Measurements from ENCODE around the gene HSF2BP. TPM values are rescaled to one million over a fixed set of nuclear protein-coding genes. Genes with fewer than 3 reads are reported as not detected.
"Not testable (repeated sequence)": the region's sequence is repeated elsewhere in the genome, so short reads cannot be mapped to it uniquely, and the experiment has no call there.

Gene HSF2BP
- total RNA-seq, 2 donors from 2014 or later: 1.3 to 1.9 TPM

DNA sequence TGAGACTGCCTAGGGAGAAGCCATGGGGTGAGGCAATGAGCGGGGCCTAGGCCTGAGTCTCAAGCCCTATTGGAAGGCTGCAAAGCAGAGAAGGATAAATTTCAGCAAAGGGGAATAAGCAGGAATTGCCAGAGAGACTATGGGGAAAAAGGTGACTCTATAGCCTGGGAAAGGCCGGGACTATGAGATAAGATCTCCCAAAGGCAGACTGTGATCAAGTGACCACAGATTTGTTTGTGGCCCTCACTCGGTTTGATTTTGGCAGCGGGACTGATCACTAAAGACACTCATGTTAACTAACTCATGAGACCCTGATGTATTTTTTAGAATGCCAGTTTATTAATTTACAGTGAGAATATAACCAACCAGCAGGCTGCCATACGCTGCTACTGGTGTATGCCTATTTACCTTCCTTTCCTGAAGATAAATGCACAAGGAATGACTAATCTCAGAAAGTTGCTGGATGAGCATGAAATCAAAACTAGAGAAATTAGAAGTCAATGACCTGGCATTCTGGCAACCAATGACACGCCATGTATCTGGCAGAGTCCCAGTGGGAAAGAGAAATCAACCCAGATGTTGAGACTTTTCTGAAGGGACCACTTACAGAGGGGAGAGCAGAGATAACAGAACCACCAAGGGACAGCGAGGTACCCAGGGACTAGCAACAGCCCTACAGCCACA, 4.3 kb downstream of the HSF2BP start:
- peak overlapping the region; percentile 49 for H3K27ac Mint-ChIP-seq

DNA sequence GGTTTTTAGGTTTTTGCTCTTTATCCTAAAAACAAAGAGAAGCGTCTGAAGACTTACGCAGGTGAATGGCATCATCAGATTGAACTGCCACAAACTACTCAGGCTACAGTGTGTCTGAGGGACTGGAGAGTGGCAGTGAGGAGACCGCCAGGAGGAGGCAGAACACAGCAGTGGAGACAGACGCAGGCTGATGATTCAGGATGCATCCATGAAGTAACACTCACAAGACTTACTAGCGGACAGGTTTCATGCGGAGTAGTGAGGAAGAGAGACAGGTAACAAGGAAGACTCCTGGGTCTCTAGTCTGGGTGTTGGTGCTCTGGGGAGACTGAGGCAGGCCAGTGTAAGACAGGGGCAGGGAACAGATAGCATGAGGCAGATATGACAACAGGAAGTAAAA, 5.7 kb downstream of the HSF2BP start:
- Mint-ChIP-seq H3K27me3 (ENCODE audit: low read depth) (no peaks in the 10 kb centered on the region), H3K9me3 (no peaks in the 10 kb centered on the region), H3K36me3 (ENCODE audit: insufficient read depth in 2 of 2) (no peaks in the 10 kb centered on the region), H3K4me3 (no peak overlapping the region), H3K27ac (no peak overlapping the region), H3K4me1 (ENCODE audit: low read depth) (peaks cover 5% of the 10 kb centered on the region)
- ATAC-seq (replicated peaks in 1 of 2): no peak
- DNase-seq: no peak

More for the DNA sequence above, 4.3 kb downstream of the HSF2BP start:
- no peaks in the 10 kb centered on the region for H3K27me3 Mint-ChIP-seq (ENCODE audit: low read depth)
- no peak for ATAC-seq (replicated peaks in 1 of 2)
- peaks cover 11% of the 10 kb centered on the region for H3K4me1 Mint-ChIP-seq (ENCODE audit: low read depth)
- no peaks in the 10 kb centered on the region for H3K9me3 Mint-ChIP-seq
- no peak overlapping the region for H3K4me3 Mint-ChIP-seq
- no peak for DNase-seq
- peaks cover 0 to 2% of the 10 kb centered on the region in 2 donors for H3K36me3 Mint-ChIP-seq (ENCODE audit: insufficient read depth in 2 of 2)

DNA sequence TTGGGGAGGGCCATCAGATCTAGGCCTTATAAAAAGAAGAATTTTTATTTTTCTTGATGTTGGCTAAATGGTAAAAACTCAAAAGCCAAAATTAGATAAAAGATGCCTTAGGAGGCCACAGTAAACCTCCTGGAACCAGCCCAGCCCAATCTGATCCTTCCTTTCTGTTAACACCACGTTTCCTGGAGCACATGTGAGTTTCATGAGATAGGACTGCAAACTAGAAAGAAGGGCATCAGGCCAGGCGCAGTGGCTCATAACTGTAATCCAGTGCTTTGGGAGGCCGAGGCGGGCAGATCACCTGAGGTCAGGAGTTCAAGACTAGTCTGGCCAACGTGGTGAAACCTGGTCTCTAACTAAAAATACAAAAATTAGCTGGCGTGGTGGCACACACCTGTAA, 6.7 kb downstream of the HSF2BP start:
- no peak for DNase-seq
- Mint-ChIP-seq H3K4me1 (ENCODE audit: low read depth) (peaks cover 5% of the 10 kb centered on the region), H3K4me3 (no peak overlapping the region), H3K27me3 (ENCODE audit: low read depth) (no peaks in the 10 kb centered on the region), H3K27ac (no peak overlapping the region), H3K36me3 (ENCODE audit: insufficient read depth in 2 of 2) (no peaks in the 10 kb centered on the region), H3K9me3 (no peaks in the 10 kb centered on the region)
- no peak for ATAC-seq (replicated peaks in 1 of 2)

DNA sequence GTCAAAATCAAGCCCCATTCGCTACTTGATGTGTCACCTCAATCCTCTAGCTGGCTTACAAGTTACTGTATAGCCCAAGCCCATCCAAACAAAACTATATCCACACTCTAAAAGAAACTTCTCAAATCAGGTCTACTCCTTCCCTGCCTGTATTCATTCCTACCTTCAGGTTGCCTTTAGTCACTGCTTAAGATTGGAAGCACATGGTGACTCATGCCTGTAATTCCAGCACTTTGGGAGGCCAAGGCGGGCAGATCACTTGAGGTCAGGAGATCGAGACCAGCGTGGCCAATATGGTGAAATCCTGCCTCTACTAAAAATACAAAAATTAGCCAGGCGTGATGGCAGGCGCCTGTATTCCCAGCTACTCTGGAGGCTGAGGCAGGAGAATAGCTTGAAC, 7.4 kb downstream of the HSF2BP start:
- H3K4me3 Mint-ChIP-seq; H3K27me3 Mint-ChIP-seq (ENCODE audit: low read depth); DNase-seq; ATAC-seq (replicated peaks in 1 of 2); H3K4me1 Mint-ChIP-seq (ENCODE audit: low read depth); H3K9me3 Mint-ChIP-seq; H3K36me3 Mint-ChIP-seq (ENCODE audit: insufficient read depth in 2 of 2); H3K27ac Mint-ChIP-seq: not testable (repeated sequence)

DNA sequence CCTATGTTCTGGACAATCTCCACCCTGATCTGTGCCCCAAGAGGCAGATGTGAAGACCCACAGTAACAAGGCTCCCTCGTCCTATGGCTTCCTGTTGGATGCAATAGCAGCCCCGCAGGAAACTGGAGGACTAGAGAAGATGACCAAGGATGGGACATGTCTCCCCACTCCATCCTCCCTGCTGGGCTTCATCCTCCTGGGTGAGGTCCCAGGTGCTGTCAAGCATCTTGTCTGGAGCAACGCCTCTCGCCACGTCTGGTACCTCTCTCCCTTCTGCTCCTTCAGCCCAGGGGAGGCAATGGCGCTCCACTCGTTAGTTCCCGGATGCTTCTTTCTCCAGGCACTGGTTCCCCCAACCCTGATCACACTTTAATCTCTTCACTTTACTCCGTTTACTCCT, 11.1 kb downstream of the HSF2BP start:
- peaks cover 25% of the 10 kb centered on the region for H3K4me1 Mint-ChIP-seq (ENCODE audit: low read depth)
- ATAC-seq (replicated peaks in 1 of 2): no peak
- no peaks in the 10 kb centered on the region for H3K36me3 Mint-ChIP-seq (ENCODE audit: insufficient read depth in 2 of 2)
- H3K27ac Mint-ChIP-seq: no peak overlapping the region
- H3K4me3 Mint-ChIP-seq: no peak overlapping the region
- no peaks in the 10 kb centered on the region for H3K9me3 Mint-ChIP-seq
- no peaks in the 10 kb centered on the region for H3K27me3 Mint-ChIP-seq (ENCODE audit: low read depth)
- no peak for DNase-seq

DNA sequence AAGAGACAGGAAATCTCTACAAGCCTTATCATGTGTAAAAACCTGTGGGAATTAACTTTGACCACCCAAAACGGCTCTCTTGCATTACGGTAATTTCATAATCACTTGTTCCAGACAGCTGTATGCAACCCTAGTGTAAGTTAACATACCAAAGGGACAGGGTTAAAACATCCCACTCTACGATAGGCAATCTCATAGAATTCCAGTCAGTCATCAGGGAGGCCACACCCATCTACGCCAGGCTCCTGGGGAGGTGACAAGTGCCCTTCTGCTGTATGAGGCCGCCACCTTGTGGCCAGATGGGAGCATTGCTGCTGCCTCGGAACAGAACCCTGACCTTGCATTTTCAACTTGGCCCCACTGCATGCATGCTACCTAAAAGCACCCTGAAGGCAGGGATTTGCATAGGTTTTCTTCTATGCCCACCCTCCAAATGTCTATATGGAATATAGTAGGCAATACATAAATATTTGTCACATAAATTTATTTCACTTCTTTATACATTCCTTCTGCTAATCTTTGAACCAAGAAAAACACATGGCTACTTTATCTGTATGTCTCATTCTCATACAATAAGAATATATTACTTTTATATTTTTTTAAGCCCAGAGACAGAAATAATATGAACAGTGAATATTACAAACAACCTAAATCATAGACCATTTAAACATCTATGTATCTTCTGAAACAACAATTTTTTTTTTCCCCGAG, 12.6 kb downstream of the HSF2BP start:
- Mint-ChIP-seq H3K4me1 (ENCODE audit: low read depth) (peaks cover 25% of the 10 kb centered on the region), H3K4me3 (peak overlapping the region; percentile 51 to 73), H3K27ac (no peak overlapping the region), H3K36me3 (ENCODE audit: insufficient read depth in 2 of 2) (no peaks in the 10 kb centered on the region), H3K27me3 (ENCODE audit: low read depth) (no peaks in the 10 kb centered on the region), H3K9me3 (no peaks in the 10 kb centered on the region)
- DNase-seq (peak; percentile 86 to 87), ATAC-seq (replicated peaks in 1 of 2) (peak; percentile 99)

DNA sequence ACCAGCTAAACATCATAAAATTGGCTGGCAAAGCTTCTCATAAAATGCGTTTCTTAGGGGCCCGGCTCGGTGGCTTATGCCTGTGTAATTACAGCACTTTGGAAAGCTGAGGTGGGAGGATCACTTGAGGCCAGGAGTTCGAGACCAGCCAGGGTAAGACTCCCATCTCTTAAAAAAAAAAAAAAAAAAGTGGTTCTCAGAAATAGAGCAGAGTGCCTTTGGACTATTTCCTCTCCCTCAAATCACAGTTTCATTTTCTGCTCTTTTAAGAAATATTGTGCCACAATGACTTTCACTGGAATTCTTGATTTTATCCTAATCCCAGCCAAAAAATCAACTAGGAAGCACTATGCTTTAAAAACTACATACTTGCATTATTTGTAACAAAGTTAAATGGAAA, 13.3 kb downstream of the HSF2BP start:
- no peaks in the 10 kb centered on the region for H3K27me3 Mint-ChIP-seq (ENCODE audit: low read depth)
- DNase-seq (no peak), ATAC-seq (replicated peaks in 1 of 2) (no peak)
- peaks cover 25% of the 10 kb centered on the region for H3K4me1 Mint-ChIP-seq (ENCODE audit: low read depth)
- H3K27ac Mint-ChIP-seq: no peak overlapping the region
- no peaks in the 10 kb centered on the region for H3K36me3 Mint-ChIP-seq (ENCODE audit: insufficient read depth in 2 of 2)
- peak overlapping the region; percentile 51 to 73 for H3K4me3 Mint-ChIP-seq
- no peaks in the 10 kb centered on the region for H3K9me3 Mint-ChIP-seq

DNA sequence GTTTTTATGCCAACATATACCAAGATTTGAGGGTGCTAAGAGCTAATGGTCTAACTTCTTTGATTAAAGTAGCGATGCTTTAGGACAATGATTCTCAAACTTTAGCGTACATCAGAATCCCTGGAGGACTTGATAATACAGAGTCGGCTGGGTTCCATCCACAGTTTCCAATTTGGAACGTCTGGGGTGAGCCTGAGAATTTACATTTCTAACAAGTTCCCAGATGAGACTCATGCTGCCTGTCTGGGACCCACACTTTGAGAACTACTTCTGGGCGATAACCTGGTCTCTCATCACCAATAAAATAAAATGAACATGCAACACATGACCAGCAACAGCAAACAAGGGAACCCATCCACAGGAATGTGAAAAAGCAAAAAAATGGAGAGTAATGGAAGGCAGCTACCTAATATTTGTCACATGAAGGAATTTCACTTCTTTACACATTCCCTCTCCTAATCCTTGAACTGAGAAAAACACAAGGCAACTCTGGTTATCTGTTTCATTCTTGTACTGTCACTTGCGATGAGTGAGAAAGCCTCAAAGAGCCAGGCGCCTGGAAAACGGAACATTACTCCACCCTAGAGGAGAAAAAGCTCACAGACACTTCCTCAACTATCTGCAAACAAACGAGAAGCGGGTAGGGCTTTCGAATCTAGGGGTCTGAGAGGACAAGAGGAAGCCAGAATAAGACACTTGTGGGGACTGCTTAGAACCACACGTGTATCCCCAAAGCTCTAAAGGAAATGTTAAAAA, 14.0 kb downstream of the HSF2BP start:
- Mint-ChIP-seq H3K4me1 (ENCODE audit: low read depth) (peaks cover 25% of the 10 kb centered on the region), H3K27ac (no peak overlapping the region), H3K4me3 (peak overlapping the region; percentile 3 to 70), H3K9me3 (no peaks in the 10 kb centered on the region), H3K36me3 (ENCODE audit: insufficient read depth in 2 of 2) (no peaks in the 10 kb centered on the region), H3K27me3 (ENCODE audit: low read depth) (no peaks in the 10 kb centered on the region)
- no peak for DNase-seq
- ATAC-seq (replicated peaks in 1 of 2): peak in 1 of 2 donors; percentile 39

DNA sequence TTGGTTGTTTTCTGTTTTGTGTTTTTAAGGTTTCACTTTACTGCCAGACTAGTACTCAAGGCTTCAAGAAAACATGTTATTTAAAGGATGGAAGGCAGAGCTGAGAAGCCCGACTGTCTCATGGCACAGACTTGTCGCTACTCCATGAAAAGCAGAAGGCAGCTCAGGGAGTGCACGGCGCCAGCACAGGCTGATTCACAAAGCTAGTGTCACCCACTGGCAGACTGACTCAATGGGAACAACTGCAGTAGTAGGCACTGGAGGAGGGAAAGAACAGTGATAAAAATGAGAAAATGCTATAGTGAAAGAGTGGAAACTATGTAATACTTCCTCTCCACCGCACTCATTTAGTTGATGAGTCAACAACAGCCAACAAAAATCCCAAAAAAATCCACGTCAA, 14.7 kb downstream of the HSF2BP start:
- DNase-seq (no peak), ATAC-seq (replicated peaks in 1 of 2) (no peak)
- Mint-ChIP-seq H3K4me3 (no peak overlapping the region), H3K36me3 (ENCODE audit: insufficient read depth in 2 of 2) (no peaks in the 10 kb centered on the region), H3K4me1 (ENCODE audit: low read depth) (peaks cover 25% of the 10 kb centered on the region), H3K9me3 (no peaks in the 10 kb centered on the region), H3K27ac (no peak overlapping the region), H3K27me3 (ENCODE audit: low read depth) (no peaks in the 10 kb centered on the region)

DNA sequence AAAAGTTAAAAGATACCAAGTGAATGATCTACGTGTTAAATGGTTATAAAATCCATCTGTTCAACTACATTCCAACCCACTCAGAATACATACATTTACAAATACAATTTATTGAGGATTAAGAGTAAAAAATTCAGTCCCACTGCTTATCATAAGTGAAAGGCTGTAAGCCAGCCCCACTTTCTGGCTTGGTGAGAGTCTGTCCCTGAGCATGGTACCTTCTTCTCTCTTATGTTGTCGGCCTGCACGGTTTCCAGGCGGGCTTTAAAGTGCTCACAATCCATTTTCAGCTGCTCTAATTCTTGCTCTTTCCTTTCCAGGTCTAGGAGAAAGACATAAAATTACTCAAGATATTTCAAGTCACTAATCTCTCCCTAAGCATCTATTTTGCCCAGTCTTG, 15.2 kb downstream of the HSF2BP start:
- DNase-seq: no peak
- no peak for ATAC-seq (replicated peaks in 1 of 2)
- Mint-ChIP-seq H3K27me3 (ENCODE audit: low read depth) (no peaks in the 10 kb centered on the region), H3K9me3 (no peaks in the 10 kb centered on the region), H3K4me1 (ENCODE audit: low read depth) (peaks cover 25% of the 10 kb centered on the region), H3K27ac (no peak overlapping the region), H3K4me3 (no peak overlapping the region), H3K36me3 (ENCODE audit: insufficient read depth in 2 of 2) (no peaks in the 10 kb centered on the region)

DNA sequence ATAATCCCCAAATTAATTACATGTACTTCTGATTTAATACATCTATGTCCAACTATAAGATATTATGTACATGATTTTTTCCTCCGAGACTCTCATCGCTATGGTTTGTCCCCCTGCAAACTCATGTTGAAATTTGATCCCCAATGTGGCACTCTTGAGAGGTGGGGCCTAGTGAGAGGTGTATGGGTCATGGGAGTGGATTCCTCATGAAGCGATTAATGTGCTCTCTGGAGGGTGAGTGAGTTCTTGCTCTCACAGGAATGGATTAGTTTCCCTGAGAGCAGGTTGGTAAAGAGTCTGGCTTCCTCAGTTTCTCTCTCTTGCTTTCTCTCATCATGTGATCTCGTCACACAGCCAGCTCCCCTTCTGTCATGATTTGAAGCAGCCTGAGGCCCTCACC, 16.1 kb downstream of the HSF2BP start:
- H3K36me3 Mint-ChIP-seq (ENCODE audit: insufficient read depth in 2 of 2): no peaks in the 10 kb centered on the region
- no peak overlapping the region for H3K4me3 Mint-ChIP-seq
- H3K4me1 Mint-ChIP-seq (ENCODE audit: low read depth): peaks cover 25% of the 10 kb centered on the region
- ATAC-seq (replicated peaks in 1 of 2) (no peak), DNase-seq (no peak)
- H3K27ac Mint-ChIP-seq: no peak overlapping the region
- no peaks in the 10 kb centered on the region for H3K27me3 Mint-ChIP-seq (ENCODE audit: low read depth)
- no peaks in the 10 kb centered on the region for H3K9me3 Mint-ChIP-seq

DNA sequence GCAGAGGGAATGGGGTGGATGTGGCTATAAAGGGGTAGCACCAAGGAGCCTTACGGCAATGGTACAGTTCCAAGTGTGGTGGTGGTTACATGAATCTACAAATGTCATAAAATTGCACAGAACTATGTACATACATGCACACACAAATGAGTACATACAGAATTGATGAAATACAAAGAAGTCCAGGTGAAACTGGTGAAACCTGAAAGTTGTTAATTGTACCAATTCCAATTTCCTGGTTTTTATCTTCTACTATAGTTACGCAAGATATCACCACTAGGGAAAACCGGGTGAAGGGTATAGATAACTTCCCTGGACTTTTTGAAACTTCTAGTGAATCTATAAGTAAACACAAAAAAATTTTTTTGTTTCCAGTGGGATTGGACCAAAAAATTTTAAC, 18.9 kb downstream of the HSF2BP start:
- DNase-seq: no peak

More for the DNA sequence above, 18.9 kb downstream of the HSF2BP start:
- Mint-ChIP-seq H3K27ac (no peak overlapping the region), H3K36me3 (ENCODE audit: insufficient read depth in 2 of 2) (no peaks in the 10 kb centered on the region), H3K9me3 (no peaks in the 10 kb centered on the region), H3K4me3 (no peak overlapping the region), H3K4me1 (ENCODE audit: low read depth) (peaks cover 10% of the 10 kb centered on the region), H3K27me3 (ENCODE audit: low read depth) (no peaks in the 10 kb centered on the region)
- ATAC-seq (replicated peaks in 1 of 2): no peak

Measured in activated T-cell treated with anti-CD3 and anti-CD28 coated beads, Interleukin-2, amount 50 U/mL, for 72 hours (primary cell).